ENCODE data around the gene RAVER1.

DNA sequence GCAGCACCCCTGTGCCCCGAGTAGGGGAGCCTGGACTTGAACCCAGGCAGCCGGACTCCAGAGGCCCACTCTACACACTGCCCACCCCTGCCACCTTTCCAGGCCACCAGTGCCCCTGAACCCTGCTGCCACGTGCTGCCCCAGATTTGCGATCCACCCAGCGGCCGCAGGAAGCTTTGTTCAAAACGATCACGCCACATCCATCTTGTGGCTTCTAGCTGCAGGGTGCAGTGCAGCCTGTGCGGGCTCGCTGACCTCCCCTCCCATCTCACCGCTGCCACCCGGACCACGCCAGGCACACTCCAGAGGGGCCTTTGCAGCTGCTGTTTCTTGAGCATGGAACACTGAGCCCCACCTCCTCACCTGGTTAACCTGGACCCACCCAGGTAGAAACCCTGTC lies 3.8 kb downstream of the RAVER1 start:
- no peak for TF ChIP-seq CTCF (IDR thresholded peaks at IDR 0.05 in 4 of 5, conservative IDR thresholded peaks at IDR 0.05 in 1 of 5)
- TF ChIP-seq POLR2A (IDR thresholded peaks at IDR 0.05) = no peak

Measured in gastrocnemius medialis (tissue), 4 donors.